Mesenchymal stem cell (in vitro differentiated cells and primary cell): Measurements from ENCODE around the gene H1-8.
"Not testable (repeated sequence)": the region's sequence is repeated elsewhere in the genome, so short reads cannot be mapped to it uniquely, and the experiment has no call there.

Experiments
- DNase-seq: peaks from one replicate; pipeline ENCODE4 v3.0.0-alpha.2; 2013
- H2AFZ ChIP-seq: one replicate; pipeline ENCODE4 v1.6.1; 2013; ENCODE audit warnings: low read depth, mild to moderate bottlenecking, control low read depth, inconsistent platforms, low read length, moderate library complexity
- H2AK5ac ChIP-seq: 2 replicates; pipeline ENCODE4 v1.6.1; 2013; ENCODE audit warnings: low read length, moderate library complexity, mild to moderate bottlenecking, inconsistent platforms; ENCODE audit not compliant: severe bottlenecking
- H2BK120ac ChIP-seq: one replicate; pipeline ENCODE4 v1.6.1; 2013; ENCODE audit warnings: low read depth, mild to moderate bottlenecking, inconsistent platforms, low read length, moderate library complexity
- H2BK12ac ChIP-seq, 2 experiments: one replicate each; pipeline ENCODE4 v1.6.1; 2013; ENCODE audit warnings: inconsistent platforms in 2 of 2, low read length in 2 of 2, mild to moderate bottlenecking in 2 of 2, moderate library complexity in 2 of 2, control low read depth in 1 of 2
- H2BK15ac ChIP-seq: one replicate; pipeline ENCODE4 v1.6.1; 2013; ENCODE audit warnings: mild to moderate bottlenecking, low read depth, inconsistent platforms; ENCODE audit not compliant: poor library complexity, severe bottlenecking
- H2BK5ac ChIP-seq: 2 replicates; pipeline ENCODE4 v1.6.1; 2013; ENCODE audit warnings: low read depth, mild to moderate bottlenecking, low read length, control low read depth, inconsistent platforms; ENCODE audit not compliant: poor library complexity, severe bottlenecking
- H3K14ac ChIP-seq, 2 experiments: one replicate each; pipeline ENCODE4 v1.6.1; 2013; ENCODE audit warnings: inconsistent platforms in 2 of 2, low read length in 2 of 2, control low read depth in 1 of 2, mild to moderate bottlenecking in 1 of 2, moderate library complexity in 1 of 2
- H3K18ac ChIP-seq, 2 experiments: one replicate each; pipeline ENCODE4 v1.6.1; 2013; ENCODE audit warnings: inconsistent platforms in 2 of 2, low read length in 2 of 2, control low read depth in 1 of 2, low read depth in 1 of 2, mild to moderate bottlenecking in 1 of 2
- H3K23ac ChIP-seq, 2 experiments: one replicate each; pipeline ENCODE4 v1.6.1; 2013; ENCODE audit warnings: inconsistent platforms in 2 of 2, low read length in 2 of 2, mild to moderate bottlenecking in 2 of 2, moderate library complexity in 2 of 2, control low read depth in 1 of 2
- H3K27ac ChIP-seq: 2 replicates; pipeline ENCODE4 v1.5.1; 2013; ENCODE audit warnings: mild to moderate bottlenecking, moderate library complexity, low read length, control low read depth, inconsistent platforms; ENCODE audit not compliant: poor library complexity, severe bottlenecking
- H3K27me3 ChIP-seq, 2 experiments: 2 replicates each; pipeline versions ENCODE4 v1.6.1 to v1.7.0; 2013; ENCODE audit warnings: low read length in 2 of 2, mild to moderate bottlenecking in 2 of 2, moderate library complexity in 2 of 2, control low read depth in 1 of 2, inconsistent platforms in 1 of 2; ENCODE audit not compliant: control insufficient read depth in 1 of 2, insufficient read depth in 1 of 2
- H3K36me3 ChIP-seq, 2 experiments: 2 replicates each; pipeline versions ENCODE4 v1.6.1 to v1.7.0; 2013; ENCODE audit warnings: low read length in 2 of 2, control low read depth in 1 of 2, inconsistent platforms in 1 of 2, low read depth in 1 of 2, mild to moderate bottlenecking in 1 of 2; ENCODE audit not compliant: insufficient read depth in 2 of 2, control insufficient read depth in 1 of 2
- H3K4ac ChIP-seq, 2 experiments: one replicate each; pipeline ENCODE4 v1.6.1; 2013; ENCODE audit warnings: inconsistent platforms in 2 of 2, low read length in 2 of 2, mild to moderate bottlenecking in 2 of 2, moderate library complexity in 2 of 2, control low read depth in 1 of 2, low read depth in 1 of 2
- H3K4me1 ChIP-seq: 2 replicates; pipeline ENCODE4 v1.6.1; 2013; ENCODE audit warnings: low read depth, low read length, control low read depth; ENCODE audit not compliant: control insufficient read depth, insufficient read depth
- H3K4me2 ChIP-seq: 2 replicates; pipeline ENCODE4 v1.6.1; 2013; ENCODE audit warnings: low read length, mild to moderate bottlenecking, inconsistent platforms; ENCODE audit not compliant: poor library complexity, severe bottlenecking
- H3K4me3 ChIP-seq, 2 experiments: 2 replicates each; pipeline versions ENCODE4 v1.5.1 to v1.7.0; 2013; ENCODE audit warnings: low read length in 2 of 2, mild to moderate bottlenecking in 2 of 2, control low read depth in 1 of 2, low read depth in 1 of 2; ENCODE audit not compliant: insufficient read depth in 1 of 2
- H3K79me1 ChIP-seq: replicated peaks from 2 replicates; pipeline ENCODE4 v1.6.1; 2013; ENCODE audit warnings: mild to moderate bottlenecking, control low read depth, low read length, inconsistent platforms; ENCODE audit not compliant: poor library complexity, severe bottlenecking
- H3K9ac ChIP-seq: 2 replicates; pipeline ENCODE4 v1.7.0; 2013; ENCODE audit warnings: mild to moderate bottlenecking, low read length, moderate library complexity
- H3K9me3 ChIP-seq: 2 replicates; pipeline ENCODE4 v1.7.0; 2013; ENCODE audit warnings: mild to moderate bottlenecking, low read length; ENCODE audit not compliant: control insufficient read depth
- H4K8ac ChIP-seq: one replicate; pipeline ENCODE4 v1.6.1; 2013; ENCODE audit warnings: inconsistent platforms, mild to moderate bottlenecking, low read length, moderate library complexity
- H4K91ac ChIP-seq: one replicate; pipeline ENCODE4 v1.6.1; 2013; ENCODE audit warnings: mild to moderate bottlenecking, low read length, inconsistent platforms
- WGBS: methylation state at CpG from one replicate; pipeline ENCODE4 v1.1.7; 2013; ENCODE audit warnings: mixed read lengths; 5-methylcytosine and 5-hydroxymethylcytosine counted together

Gene H1-8

GRCh38 chr3:129497876-129498275 lies 45.1 kb upstream of the H1-8 start:
- not testable (repeated sequence) for H3K4me3 ChIP-seq, H3K4ac ChIP-seq, H2BK120ac ChIP-seq, H3K9ac ChIP-seq, DNase-seq, H3K14ac ChIP-seq, H3K27me3 ChIP-seq, H3K9me3 ChIP-seq, H3K27ac ChIP-seq, H2AFZ ChIP-seq, H3K4me2 ChIP-seq, H3K79me1 ChIP-seq, H3K23ac ChIP-seq, H2BK5ac ChIP-seq
- H3K36me3 ChIP-seq = peaks cover 20 to 61% of the 10 kb centered on the region in 2 experiments
- H2BK12ac ChIP-seq = peak overlapping the region in 1 of 2 experiments; percentile 3
- H4K8ac ChIP-seq = peak overlapping the region; percentile 1
- peaks cover 15% of the 10 kb centered on the region for H3K4me1 ChIP-seq
- peak overlapping the region; percentile 76 for H2AK5ac ChIP-seq
- peak overlapping the region in 1 of 2 experiments; percentile 28 for H3K18ac ChIP-seq
- peak overlapping the region; percentile 78 for H4K91ac ChIP-seq
- H2BK15ac ChIP-seq = peak overlapping the region; percentile 46
- WGBS = 100% methylated on average over 1 of the region's 2 CpGs

- peak overlapping the region; percentile 16 to 72 for H3K18ac ChIP-seq
- not testable (repeated sequence) for H3K4me2 ChIP-seq, H2AFZ ChIP-seq, H4K8ac ChIP-seq, H2BK15ac ChIP-seq, H3K9me3 ChIP-seq, H3K4me3 ChIP-seq, H3K27me3 ChIP-seq, H2AK5ac ChIP-seq, H3K23ac ChIP-seq, H2BK5ac ChIP-seq, H2BK12ac ChIP-seq, H3K14ac ChIP-seq, H2BK120ac ChIP-seq, H3K79me1 ChIP-seq
- peak; percentile 5 for DNase-seq
- peak overlapping the region; percentile 68 to 71 for H3K4ac ChIP-seq
- 58% methylated on average over 2 of the region's 8 CpGs for WGBS
- H4K91ac ChIP-seq = peak overlapping the region; percentile 41
- H3K36me3 ChIP-seq = peaks cover 23 to 53% of the 10 kb centered on the region in 2 experiments
- H3K4me1 ChIP-seq = peaks cover 17% of the 10 kb centered on the region
- peak overlapping the region; percentile 27 for H3K9ac ChIP-seq
- H3K27ac ChIP-seq = peak overlapping the region; percentile 31
Observed at GRCh38 chr3:129498603-129499488, 44.1 kb upstream of the H1-8 start.

- H3K23ac ChIP-seq, H3K4ac ChIP-seq, DNase-seq, H3K4me2 ChIP-seq, H3K27ac ChIP-seq, H2AFZ ChIP-seq, H3K14ac ChIP-seq, H3K18ac ChIP-seq, H2AK5ac ChIP-seq, H3K79me1 ChIP-seq, H4K8ac ChIP-seq, H2BK5ac ChIP-seq, H3K9ac ChIP-seq, H2BK15ac ChIP-seq, H2BK120ac ChIP-seq, H3K27me3 ChIP-seq, H3K4me3 ChIP-seq, H3K9me3 ChIP-seq, H2BK12ac ChIP-seq, H4K91ac ChIP-seq: not testable (repeated sequence)
- Histone ChIP-seq H3K4me1 (peaks cover 17% of the 10 kb centered on the region), H3K36me3 (peaks cover 28 to 54% of the 10 kb centered on the region in 2 experiments)
- WGBS = 98% methylated on average over 12 of the region's 14 CpGs
Observed at GRCh38 chr3:129499604-129500333, 43.2 kb upstream of the H1-8 start.

- no peaks in the 10 kb centered on the region for H3K9me3 ChIP-seq
- DNase-seq = no peak
- H2AK5ac ChIP-seq = no peak overlapping the region
- peaks cover 28 to 58% of the 10 kb centered on the region in 2 experiments for H3K36me3 ChIP-seq
- H2AFZ ChIP-seq = no peak overlapping the region
- no peak overlapping the region for H4K8ac ChIP-seq
- H3K4me2 ChIP-seq = no peak overlapping the region
- no peak overlapping the region for H3K18ac ChIP-seq
- H3K9ac ChIP-seq = no peak overlapping the region
- no peak overlapping the region for H3K14ac ChIP-seq
- WGBS = 100% methylated on average over 5 of the region's 5 CpGs
- H2BK5ac ChIP-seq = no peak overlapping the region
- H3K79me1 ChIP-seq = no peaks in the 10 kb centered on the region
- no peaks in the 10 kb centered on the region for H3K27me3 ChIP-seq
- H3K4me1 ChIP-seq = peaks cover 17% of the 10 kb centered on the region
- no peak overlapping the region for H4K91ac ChIP-seq
- H2BK12ac ChIP-seq = no peak overlapping the region
- H2BK120ac ChIP-seq = no peak overlapping the region
- no peak overlapping the region for H3K23ac ChIP-seq
- no peak overlapping the region for H3K4me3 ChIP-seq
- H3K27ac ChIP-seq = no peak overlapping the region
- no peak overlapping the region for H2BK15ac ChIP-seq
- H3K4ac ChIP-seq = no peak overlapping the region
Observed at GRCh38 chr3:129500334-129500658, 42.7 kb upstream of the H1-8 start.
